Activated T-helper 1 cell treated with anti-CD3 and anti-CD28 coated beads, Interleukin-2, amount 50 U/mL, for 16 hours (primary cell): ENCODE results near the gene PPM1H.

ENCODE experiments used
- DNase-seq, 2 donors: peaks; one replicate each; pipeline ENCODE4 v3.0.0-alpha.2; 2020; ENCODE audit warnings: low read depth in 1 of 2, low spot score in 1 of 2

PPM1H gene

GRCh38 chr12:62876938-62877548 is 57.9 kb downstream of the PPM1H start:
- DNase-seq: no peak

- DNase-seq: no peak
These were observed 61.0 kb downstream of the PPM1H start for GRCh38 chr12:62873826-62874448.

DNA sequence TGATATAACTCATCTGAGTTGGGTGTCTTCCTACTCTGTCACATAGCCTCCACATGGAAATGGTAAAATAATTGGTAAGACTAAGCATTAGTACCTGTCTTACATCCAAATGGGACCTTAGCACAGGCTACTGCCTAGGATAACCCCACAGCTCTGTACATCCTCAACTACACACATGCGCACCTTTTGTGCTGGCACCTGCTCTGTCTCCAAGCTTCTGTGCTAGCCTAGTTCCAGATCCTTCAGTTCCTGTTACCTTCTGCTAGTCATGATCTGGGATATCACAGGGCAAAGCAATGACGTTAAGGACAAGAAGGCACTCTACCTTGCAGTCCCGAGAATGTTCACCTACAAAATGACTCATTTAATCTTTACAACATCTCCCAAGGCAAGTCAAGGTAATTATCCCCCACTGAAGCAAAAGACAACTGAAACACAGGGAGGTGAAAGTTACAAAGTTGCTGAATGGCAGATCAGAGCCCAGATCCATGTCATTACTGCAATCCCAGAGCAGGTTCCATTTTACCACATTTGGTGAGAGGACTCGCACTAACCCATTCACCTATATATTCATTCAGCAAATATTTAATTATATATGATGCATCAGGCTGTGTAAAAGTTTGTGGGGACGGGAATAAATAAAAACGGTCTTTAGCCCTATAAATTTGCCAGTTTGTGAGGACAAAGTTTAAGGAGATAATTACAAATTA is 61.7 kb downstream of the PPM1H start:
- DNase-seq: no peak

- DNase-seq: no peak
These were observed 66.1 kb downstream of the PPM1H start for GRCh38 chr12:62868820-62869219.

DNA sequence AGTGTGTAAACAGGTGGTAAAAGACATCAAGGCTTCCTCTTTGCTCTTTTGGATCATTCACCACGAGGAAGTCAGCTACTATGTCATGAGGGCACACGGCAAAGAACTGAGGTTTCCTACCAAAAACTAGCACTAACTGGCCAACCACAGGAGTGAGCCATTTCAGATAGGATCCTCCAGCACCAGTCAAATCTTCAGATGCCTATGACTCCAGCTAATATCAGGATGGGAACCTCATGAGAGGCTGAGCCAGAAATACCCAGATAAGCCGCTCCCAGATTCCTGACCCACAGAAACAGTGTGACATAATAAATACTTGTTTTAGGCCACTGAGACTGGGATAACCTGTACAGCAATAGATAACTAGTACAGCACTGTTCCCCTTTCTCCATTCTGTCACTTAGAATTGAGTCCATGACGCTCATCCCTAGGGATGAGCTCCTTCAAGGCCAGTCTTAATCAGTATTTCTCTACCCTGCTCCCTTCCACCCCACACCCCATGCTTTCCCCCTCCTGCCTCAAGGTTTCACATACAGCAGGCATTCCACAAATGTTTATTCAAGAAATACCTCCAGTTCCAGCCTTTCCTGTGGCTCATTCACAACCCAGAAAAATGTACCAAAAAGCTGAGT is 68.4 kb downstream of the PPM1H start:
- DNase-seq: no peak

DNA sequence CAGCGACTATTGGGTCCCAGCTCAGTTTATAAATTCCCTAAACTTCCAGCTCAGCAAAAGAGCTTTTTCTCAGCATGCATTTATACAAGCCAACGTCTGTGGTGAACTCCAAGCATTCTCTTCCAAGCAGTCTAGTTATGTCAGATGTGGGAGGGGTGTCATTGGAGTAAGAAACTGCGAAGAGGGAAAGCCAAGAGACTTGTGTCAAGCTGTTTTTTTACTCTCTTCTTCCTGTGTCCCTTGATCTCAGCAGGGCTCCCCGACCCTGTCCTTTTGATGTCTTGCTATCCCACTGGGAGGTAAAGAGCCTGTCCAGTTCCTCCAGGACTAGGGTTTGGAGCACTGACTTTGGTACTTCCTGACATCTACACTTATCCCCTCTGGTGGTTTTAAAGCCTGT is 69.0 kb downstream of the PPM1H start:
- no peak for DNase-seq

- no peak for DNase-seq
These were observed 69.9 kb downstream of the PPM1H start for GRCh38 chr12:62865065-62865464.

- DNase-seq: no peak
These were observed 72.6 kb downstream of the PPM1H start for GRCh38 chr12:62862259-62862881.

DNA sequence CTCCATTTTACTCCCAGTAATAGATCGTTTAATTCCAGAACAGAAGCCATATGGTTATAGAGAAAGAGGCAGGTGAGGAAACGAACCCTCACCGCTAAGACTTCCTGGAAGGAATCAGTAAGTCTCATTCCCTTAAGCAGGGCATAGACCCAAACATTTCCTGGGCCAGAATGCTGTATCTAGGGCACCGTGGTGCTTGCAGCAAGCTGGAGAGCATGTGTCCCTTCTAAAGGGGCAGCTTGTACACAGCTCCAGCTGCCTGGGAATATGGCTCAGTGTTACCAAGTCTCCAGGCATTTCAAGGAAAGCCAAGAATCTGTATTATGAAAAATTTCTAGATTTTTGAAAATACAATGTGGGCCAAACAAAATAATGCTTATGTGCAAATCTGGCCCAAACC is 73.4 kb downstream of the PPM1H start:
- DNase-seq: no peak

DNA sequence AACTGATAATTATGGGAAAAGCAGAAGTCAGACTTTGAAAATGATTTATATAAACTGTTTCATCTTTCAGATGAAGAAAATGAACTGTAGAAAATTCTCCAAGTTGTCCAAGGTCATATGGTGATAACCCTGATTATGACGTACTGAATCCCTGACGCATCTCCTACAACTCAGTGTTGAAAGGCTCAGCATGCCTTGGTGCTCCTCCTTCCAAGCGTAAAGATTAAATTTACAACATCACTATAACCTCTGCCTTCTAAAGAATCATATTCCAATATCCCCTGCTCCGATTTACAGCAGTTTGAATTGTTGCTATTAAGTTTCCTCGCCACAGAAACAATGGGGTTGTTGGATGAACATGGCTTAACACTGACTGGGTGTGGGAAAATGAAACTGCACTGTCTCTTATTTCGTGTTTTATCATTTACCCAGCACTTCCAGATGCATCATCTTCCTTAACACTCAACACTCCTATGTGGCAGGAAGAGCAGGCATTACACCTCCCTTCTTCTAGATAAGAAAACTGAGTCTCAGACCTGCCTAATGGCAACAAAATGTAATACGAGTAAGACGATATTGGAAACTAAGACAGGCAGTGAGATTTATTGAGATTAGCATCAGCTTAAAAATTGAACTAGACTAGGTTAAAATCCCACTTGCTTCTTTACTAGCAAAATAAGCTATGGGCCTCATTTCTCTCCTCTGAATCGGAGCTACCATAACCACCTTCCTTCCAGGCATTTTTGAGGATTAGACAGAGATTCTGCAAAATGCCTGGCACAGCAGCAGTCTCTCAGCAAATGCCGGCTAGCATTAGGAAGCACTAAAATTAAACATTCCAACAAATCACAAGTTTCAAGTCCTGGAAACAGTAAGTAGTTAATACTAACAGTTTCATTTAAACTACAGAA is 74.2 kb downstream of the PPM1H start:
- no peak for DNase-seq

DNA sequence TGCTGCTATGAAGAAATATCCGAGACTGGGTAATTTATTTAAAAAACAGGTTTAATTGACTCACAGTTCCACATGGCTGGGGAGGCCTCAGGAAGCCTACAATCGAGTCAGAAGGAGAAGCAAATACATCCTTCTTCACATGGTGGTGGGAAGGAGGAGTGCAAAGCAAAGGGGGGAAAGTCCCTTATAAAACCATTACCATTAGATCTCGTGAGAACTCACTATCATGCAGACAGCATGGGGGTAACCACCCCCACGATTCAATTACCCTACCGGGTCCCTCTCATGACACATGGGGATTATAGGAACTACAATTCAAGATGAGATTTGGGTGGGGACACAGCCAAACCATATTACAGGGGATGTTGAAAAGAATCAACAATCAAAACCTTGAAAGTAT is 74.9 kb downstream of the PPM1H start:
- DNase-seq: no peak

DNA sequence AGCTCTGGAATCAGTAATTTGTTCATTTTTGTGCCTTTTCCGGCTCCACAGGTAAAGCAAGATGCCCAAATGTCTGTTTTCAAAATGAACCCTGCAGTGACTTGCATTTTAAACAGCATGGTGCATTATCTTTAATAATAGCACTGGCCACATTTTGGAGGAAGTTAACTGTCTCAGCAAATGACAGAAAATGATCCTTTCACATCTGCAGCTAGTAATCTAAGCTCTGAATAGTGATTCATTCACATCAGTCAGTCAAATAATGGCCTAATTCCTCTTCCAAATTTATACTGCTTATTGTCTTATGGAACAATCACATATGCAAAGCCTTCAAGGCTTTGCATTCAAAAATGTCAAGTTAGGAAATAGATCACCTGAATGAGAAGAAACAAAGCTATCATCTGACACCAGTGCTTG is 75.6 kb downstream of the PPM1H start:
- no peak for DNase-seq

- DNase-seq: no peak
These were observed 78.5 kb downstream of the PPM1H start for GRCh38 chr12:62856454-62856853.

- no peak for DNase-seq
These were observed 80.9 kb downstream of the PPM1H start for GRCh38 chr12:62854024-62854423.

- DNase-seq: no peak
These were observed 85.6 kb downstream of the PPM1H start for GRCh38 chr12:62849398-62849797.

- no peak for DNase-seq
These were observed 86.5 kb downstream of the PPM1H start for GRCh38 chr12:62848418-62848817.

DNA sequence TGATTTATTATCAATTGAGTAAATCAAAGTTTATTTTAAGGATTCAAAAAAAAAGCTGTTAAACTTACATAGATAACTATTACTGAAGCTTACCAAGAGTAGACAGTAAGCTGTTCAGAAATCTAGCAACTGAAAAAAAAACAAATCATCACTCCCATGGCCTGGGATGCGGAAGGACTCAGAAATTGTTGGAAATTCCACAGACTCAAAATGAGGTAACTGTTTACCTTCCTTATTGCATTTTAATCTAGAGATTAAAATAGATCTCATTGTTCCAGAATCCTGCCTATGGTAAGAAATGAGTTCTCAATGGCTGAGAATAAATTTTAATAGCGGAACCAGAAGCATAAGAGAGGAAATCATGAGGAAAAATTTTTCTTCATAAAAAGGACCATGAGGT is 87.2 kb downstream of the PPM1H start:
- DNase-seq: no peak

DNA sequence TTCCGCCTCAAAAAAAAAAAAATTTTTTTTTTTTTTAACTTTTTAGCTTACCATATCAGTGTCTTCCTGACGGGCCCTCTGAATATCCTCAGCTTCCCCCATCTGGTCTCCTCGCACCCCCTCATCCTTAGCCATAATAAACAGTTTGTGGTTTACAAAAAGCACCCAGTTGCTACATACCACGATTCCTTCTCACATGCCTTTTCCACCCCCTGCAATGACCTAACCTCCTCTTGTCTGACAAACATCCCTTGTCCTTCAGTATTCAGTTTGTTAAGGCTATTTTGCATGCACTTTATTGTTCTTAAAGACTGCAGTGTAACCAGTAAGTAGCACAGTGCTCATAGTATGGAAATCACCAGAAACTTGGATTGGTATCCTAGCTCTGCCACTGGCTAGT is 88.5 kb downstream of the PPM1H start:
- no peak for DNase-seq

DNA sequence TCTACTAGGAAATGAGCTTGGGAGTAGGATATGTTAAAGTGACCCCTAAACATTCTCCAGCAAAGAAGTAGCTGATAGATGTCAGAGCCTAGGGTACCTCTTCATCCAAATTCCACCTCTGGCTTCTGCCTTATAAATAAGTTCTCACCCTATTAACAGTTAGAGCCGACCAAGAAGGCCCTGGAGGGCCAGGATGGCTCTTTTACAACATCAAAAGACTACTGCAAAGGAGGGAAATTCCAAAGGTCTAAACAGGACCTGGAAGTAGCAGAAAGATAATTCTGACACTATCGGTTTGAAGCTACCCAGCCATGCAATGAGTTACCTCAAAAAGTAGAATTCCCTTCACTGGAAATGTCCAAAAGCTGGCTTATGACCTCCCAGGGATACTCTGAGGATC is 90.0 kb downstream of the PPM1H start:
- no peak for DNase-seq

- DNase-seq: no peak
These were observed 91.2 kb downstream of the PPM1H start for GRCh38 chr12:62843716-62844115.

GRCh38 chr12:62841846-62842245 is 93.1 kb downstream of the PPM1H start:
- no peak for DNase-seq
